Adrenal gland (tissue), 5 donors: Measurements from ENCODE around the gene CALU.

Experiments used
- POLR2A ChIP-seq, 2 donors: fragments of 450-650 bp; IDR thresholded peaks; one replicate each; pipeline ENCODE4 v1.6.1; 2017; ENCODE audit warnings: antibody characterized with exemption in 2 of 2, mild to moderate bottlenecking in 2 of 2, moderate library complexity in 1 of 2
- TF ChIP-seq, protein P1 (sequence below), 6 experiments: fragments of 450-650 bp in 4 of 6; fragments of 200-600 bp in 2 of 6; sonication (generic) in 1 of 6; IDR thresholded peaks; 1 replicate in 5 of 6; 2 replicates in 1 of 6; pipeline versions ENCODE4 v1.5.1 to v1.8.0; 2016 to 2021; ENCODE audit warnings: antibody characterized with exemption in 6 of 6, mild to moderate bottlenecking in 2 of 6, moderate library complexity in 1 of 6
- donor health status: DM: no; HTN: no; CAD: no.

DNA sequence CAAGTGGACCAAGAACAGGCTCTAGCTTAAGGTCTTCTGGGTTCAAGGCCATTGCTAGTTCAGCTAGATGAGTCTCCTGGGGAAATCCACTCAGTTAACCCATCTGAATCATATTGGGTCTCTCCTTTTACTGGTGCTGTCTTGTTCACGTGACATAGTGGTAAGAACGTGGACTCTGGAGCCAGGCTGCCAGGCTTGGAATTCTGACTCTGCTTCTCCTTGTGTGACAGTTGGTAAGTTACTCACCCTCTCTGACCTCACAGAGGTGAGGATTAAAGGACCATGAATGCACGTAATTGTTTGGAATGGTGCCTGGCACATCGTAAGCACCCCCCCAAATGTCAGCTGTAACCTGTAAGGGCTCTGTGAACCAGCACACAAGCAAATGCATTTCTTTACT is 9.7 kb upstream of the CALU start:
- TF ChIP-seq, protein P1, sequence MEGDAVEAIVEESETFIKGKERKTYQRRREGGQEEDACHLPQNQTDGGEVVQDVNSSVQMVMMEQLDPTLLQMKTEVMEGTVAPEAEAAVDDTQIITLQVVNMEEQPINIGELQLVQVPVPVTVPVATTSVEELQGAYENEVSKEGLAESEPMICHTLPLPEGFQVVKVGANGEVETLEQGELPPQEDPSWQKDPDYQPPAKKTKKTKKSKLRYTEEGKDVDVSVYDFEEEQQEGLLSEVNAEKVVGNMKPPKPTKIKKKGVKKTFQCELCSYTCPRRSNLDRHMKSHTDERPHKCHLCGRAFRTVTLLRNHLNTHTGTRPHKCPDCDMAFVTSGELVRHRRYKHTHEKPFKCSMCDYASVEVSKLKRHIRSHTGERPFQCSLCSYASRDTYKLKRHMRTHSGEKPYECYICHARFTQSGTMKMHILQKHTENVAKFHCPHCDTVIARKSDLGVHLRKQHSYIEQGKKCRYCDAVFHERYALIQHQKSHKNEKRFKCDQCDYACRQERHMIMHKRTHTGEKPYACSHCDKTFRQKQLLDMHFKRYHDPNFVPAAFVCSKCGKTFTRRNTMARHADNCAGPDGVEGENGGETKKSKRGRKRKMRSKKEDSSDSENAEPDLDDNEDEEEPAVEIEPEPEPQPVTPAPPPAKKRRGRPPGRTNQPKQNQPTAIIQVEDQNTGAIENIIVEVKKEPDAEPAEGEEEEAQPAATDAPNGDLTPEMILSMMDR (IDR thresholded peaks at IDR 0.05): no peak
- no peak for TF ChIP-seq POLR2A (IDR thresholded peaks at IDR 0.05)
